Activated CD8-positive, alpha-beta memory T cell treated with anti-CD3 and anti-CD28 coated beads, Interleukin-2, amount 50 U/mL, for 1 hour (primary cell): Measurements from ENCODE around the gene TMEM167B.
A peak's percentile ranks its signal among the peaks of the same experiment; 100 is the strongest.
"Not testable (repeated sequence)": the region's sequence is repeated elsewhere in the genome, so short reads cannot be mapped to it uniquely, and the experiment has no call there.

Source experiments
- DNase-seq: peaks from one replicate; pipeline ENCODE4 v3.0.0-alpha.2; 2020; ENCODE audit errors: extremely low read depth

Gene TMEM167B

GRCh38 chr1:109113590-109114341 is 23.2 kb downstream of the TMEM167B start, which contains the start of gene ELAPOR1:
ELAPOR1 (plus strand) TSS chr1:109114115; CDS start chr1:109114184, 69 bp downstream.
- peak; percentile 87 for DNase-seq

GRCh38 chr1:109114342-109114674 is 23.7 kb downstream of the TMEM167B start:
- DNase-seq, result no peak

GRCh38 chr1:109115685-109116084 is 25.1 kb downstream of the TMEM167B start:
- no peak for DNase-seq

GRCh38 chr1:109116286-109116685 is 25.7 kb downstream of the TMEM167B start:
- DNase-seq, result no peak

GRCh38 chr1:109118089-109118488 is 27.5 kb downstream of the TMEM167B start:
- DNase-seq, result no peak

- no peak for DNase-seq
Measured at GRCh38 chr1:109120356-109120755, 29.8 kb downstream of the TMEM167B start.

GRCh38 chr1:109131059-109131458 is 40.5 kb downstream of the TMEM167B start:
- no peak for DNase-seq

GRCh38 chr1:109131800-109132199 is 41.2 kb downstream of the TMEM167B start:
- no peak for DNase-seq

GRCh38 chr1:109133002-109133706 is 42.6 kb downstream of the TMEM167B start:
- no peak for DNase-seq

- no peak for DNase-seq
Measured at GRCh38 chr1:109133815-109134214, 43.3 kb downstream of the TMEM167B start.

GRCh38 chr1:109134423-109134822 is 43.9 kb downstream of the TMEM167B start:
- no peak for DNase-seq

- no peak for DNase-seq
Measured at GRCh38 chr1:109135940-109136339, 45.4 kb downstream of the TMEM167B start.

- no peak for DNase-seq
Measured at GRCh38 chr1:109136766-109137165, 46.2 kb downstream of the TMEM167B start.

GRCh38 chr1:109137958-109138357 is 47.4 kb downstream of the TMEM167B start:
- DNase-seq, result no peak

- DNase-seq, result no peak
Measured at GRCh38 chr1:109138358-109138757, 47.8 kb downstream of the TMEM167B start.

GRCh38 chr1:109140392-109140791 is 49.8 kb downstream of the TMEM167B start:
- no peak for DNase-seq

- DNase-seq, result no peak
Measured at GRCh38 chr1:109142260-109142659, 51.7 kb downstream of the TMEM167B start.

- not testable (repeated sequence) for DNase-seq
Measured at GRCh38 chr1:109142725-109143124, 52.2 kb downstream of the TMEM167B start.
